Cardiac fibroblast (primary cell): ENCODE data around the gene POMGNT2.

Experiments
- DNase-seq, 2 donors: peaks; one replicate each; pipeline versions ENCODE4 v3.0.0 to v3.0.0-alpha.2; 2010; ENCODE audit warnings: low read depth in 2 of 2
- H3K4me3 ChIP-seq, 2 donors: replicated peaks in 1 of 2; 1 replicate in 1 of 2; 2 replicates in 1 of 2; pipeline ENCODE4 v1.5.1; 2011; ENCODE audit warnings: low read depth in 2 of 2, low read length in 2 of 2, mild to moderate bottlenecking in 2 of 2, moderate library complexity in 1 of 2
- TF ChIP-seq, protein P1 (sequence below): IDR thresholded peaks from one replicate; pipeline ENCODE4 v1.5.1; 2011; ENCODE audit warnings: low read depth, mild to moderate bottlenecking, low read length, inconsistent platforms

Gene POMGNT2

DNA sequence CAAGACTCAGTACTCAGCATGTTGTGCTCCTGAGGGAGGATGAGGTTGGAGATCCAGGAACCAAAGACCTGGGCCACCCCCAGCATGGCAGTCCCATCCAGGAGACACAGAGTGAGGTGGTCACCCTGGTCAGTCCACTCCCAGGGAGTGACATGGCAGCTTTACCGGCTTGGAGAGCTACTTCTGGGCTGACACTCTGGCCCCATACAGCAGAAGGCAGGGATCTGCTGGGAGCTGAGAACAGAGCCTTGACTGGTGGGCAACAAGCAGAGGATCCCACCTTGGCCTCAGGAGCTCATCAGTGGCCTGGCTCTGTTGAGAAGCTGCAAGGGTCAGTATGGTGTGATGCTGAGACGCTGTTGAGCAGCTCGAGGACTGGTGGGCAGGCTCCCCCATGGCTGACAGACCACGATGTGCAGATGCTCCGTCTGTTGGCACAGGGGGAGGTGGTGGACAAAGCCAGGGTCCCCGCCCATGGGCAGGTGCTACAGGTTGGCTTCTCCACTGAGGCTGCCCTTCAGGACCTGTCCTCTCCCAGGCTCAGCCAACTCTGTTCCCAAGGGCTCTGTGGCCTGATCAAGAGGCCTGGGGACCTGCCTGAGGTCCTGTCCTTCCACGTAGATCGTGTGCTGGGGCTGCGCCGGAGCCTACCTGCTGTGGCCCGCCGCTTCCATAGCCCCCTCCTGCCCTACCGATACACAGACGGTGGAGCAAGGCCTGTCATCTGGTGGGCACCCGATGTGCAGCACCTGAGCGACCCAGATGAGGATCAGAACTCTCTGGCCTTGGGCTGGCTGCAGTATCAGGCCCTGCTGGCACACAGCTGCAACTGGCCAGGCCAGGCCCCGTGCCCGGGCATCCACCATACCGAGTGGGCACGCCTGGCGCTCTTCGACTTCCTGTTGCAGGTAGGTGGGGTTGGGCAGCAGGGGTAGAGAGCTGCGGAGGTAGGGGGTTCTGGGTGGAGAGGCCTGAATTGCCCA is 72.9 kb downstream of the POMGNT2 start:
- TF ChIP-seq, protein P1, sequence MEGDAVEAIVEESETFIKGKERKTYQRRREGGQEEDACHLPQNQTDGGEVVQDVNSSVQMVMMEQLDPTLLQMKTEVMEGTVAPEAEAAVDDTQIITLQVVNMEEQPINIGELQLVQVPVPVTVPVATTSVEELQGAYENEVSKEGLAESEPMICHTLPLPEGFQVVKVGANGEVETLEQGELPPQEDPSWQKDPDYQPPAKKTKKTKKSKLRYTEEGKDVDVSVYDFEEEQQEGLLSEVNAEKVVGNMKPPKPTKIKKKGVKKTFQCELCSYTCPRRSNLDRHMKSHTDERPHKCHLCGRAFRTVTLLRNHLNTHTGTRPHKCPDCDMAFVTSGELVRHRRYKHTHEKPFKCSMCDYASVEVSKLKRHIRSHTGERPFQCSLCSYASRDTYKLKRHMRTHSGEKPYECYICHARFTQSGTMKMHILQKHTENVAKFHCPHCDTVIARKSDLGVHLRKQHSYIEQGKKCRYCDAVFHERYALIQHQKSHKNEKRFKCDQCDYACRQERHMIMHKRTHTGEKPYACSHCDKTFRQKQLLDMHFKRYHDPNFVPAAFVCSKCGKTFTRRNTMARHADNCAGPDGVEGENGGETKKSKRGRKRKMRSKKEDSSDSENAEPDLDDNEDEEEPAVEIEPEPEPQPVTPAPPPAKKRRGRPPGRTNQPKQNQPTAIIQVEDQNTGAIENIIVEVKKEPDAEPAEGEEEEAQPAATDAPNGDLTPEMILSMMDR, result no peak
- DNase-seq, result no peak
- H3K4me3 ChIP-seq, result no peak overlapping the region

DNA sequence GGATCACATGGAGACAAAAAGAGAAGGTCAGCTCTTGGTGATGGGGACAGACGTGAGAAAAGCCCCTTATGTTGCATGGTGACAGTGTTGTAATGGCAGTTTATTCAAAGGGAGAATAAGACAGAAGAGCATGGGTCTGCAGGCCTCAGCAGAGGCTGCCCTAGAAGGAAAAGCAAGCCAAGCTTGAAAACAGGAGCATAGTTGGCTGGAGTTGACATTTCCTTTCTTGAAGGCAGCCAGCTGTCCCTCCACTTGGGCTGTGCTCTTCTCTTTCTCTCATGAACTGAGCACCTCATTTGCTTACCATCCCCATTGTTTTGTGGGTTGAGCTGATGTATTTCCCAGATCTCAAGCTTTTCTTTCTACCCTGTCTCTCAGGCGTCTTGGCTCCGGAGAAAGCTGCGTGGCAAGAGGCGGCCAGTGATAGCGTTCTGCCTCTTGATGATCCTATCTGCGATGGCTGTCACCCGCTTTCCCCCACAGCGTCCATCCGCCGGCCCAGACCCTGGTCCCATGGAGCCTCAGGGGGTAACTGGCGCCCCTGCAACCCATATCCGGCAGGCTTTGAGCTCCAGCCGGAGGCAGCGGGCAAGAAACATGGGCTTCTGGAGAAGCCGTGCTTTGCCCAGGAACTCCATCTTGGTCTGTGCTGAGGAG is 73.9 kb downstream of the POMGNT2 start:
- no peak overlapping the region for H3K4me3 ChIP-seq
- TF ChIP-seq, protein P1, result no peak
- DNase-seq, result no peak

DNA sequence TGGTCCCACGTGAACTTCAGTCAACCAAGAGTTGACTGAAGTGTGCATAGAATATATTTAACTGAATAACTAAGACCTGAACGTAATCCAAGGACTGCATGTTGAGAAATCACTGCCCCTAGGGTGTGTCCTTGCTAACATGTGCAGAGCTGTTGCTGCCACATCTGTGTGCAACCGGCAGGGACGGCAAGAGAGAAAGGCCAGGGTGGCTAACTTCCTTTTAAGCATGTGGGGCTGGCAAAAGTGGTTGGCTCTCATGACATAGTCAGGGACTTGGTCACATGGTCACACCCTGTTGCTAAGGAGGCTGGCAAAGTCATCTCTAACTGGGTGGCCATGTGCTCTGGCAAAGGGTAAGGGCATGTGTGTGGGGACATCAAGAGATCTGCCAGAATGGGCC is 74.4 kb downstream of the POMGNT2 start:
- H3K4me3 ChIP-seq, result no peak overlapping the region
- DNase-seq, result no peak
- TF ChIP-seq, protein P1, result no peak

DNA sequence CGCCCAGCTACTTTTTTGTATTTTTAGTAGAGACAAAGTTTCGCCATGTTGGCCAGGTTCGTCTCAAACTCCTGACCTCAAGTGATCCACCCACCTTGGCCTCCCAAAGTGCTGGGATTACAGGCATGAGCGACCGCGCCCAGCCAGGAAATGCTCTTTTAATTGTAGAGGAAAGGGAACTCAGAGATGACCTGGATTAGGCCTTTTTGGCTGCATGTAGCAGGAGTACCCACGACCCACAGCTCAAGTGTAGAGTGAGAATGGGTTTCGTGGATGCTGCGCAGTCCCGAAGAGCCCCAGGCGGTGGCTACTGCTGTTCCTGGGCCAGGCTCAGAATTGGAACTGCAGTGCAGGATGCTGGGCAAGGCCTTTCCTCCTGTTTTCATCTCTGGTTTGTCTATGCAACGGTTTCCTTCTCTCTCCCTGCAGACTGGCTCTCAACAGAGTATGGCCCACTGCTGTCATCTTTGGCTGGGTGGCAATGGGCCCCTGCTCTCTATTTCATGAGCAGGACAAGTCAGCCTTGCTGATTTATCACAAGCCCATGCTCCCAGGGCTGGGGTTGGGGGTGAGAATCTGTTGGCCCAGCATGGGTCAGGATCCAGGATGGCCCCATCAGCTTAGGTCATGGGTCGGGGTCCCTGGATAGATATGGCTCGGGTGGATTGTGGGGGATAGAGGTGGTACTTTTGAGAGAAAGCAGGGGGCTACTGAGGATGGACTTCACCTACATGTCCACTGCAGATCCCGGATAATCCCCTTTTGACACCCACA is 75.5 kb downstream of the POMGNT2 start:
- H3K4me3 ChIP-seq, result no peak overlapping the region
- TF ChIP-seq, protein P1, result no peak
- no peak for DNase-seq
